ENCODE data around the gene EFL1.

EFL1 gene

GRCh38 chr15:82124331-82125263, 137.9 kb downstream of the EFL1 start:
- DNase-seq (ENCODE audit: low spot score): no peak

- DNase-seq (ENCODE audit: low spot score): peak; percentile 87
Observed at GRCh38 chr15:82122746-82123400, 139.7 kb downstream of the EFL1 start.

- no peak for DNase-seq (ENCODE audit: low spot score)
Observed at GRCh38 chr15:82118040-82118439, 144.5 kb downstream of the EFL1 start.

GRCh38 chr15:82117296-82117695, 145.2 kb downstream of the EFL1 start:
- no peak for DNase-seq (ENCODE audit: low spot score)

GRCh38 chr15:82114660-82115059, 147.9 kb downstream of the EFL1 start:
- no peak for DNase-seq (ENCODE audit: low spot score)

- peak; percentile 31 for DNase-seq (ENCODE audit: low spot score)
Observed at GRCh38 chr15:82113106-82113715, 149.3 kb downstream of the EFL1 start.

GRCh38 chr15:82111918-82112317, 150.6 kb downstream of the EFL1 start:
- no peak for DNase-seq (ENCODE audit: low spot score)

GRCh38 chr15:82110144-82110543, 152.4 kb downstream of the EFL1 start:
- DNase-seq (ENCODE audit: low spot score): no peak

- DNase-seq (ENCODE audit: low spot score): peak; percentile 76
Observed at GRCh38 chr15:82108489-82109078, 153.9 kb downstream of the EFL1 start.

- no peak for DNase-seq (ENCODE audit: low spot score)
Observed at GRCh38 chr15:82106679-82107078, 155.9 kb downstream of the EFL1 start.

GRCh38 chr15:82105451-82106215, 156.9 kb downstream of the EFL1 start:
- peak; percentile 81 for DNase-seq (ENCODE audit: low spot score)

GRCh38 chr15:82103468-82103867, 159.1 kb downstream of the EFL1 start:
- DNase-seq (ENCODE audit: low spot score): no peak

- DNase-seq (ENCODE audit: low spot score): no peak
Observed at GRCh38 chr15:82100111-82100929, 162.2 kb downstream of the EFL1 start.

- DNase-seq (ENCODE audit: low spot score): no peak
Observed at GRCh38 chr15:82098674-82099073, 163.9 kb downstream of the EFL1 start.

- no peak for DNase-seq (ENCODE audit: low spot score)
Observed at GRCh38 chr15:82095803-82096202, 166.7 kb downstream of the EFL1 start.

GRCh38 chr15:82093774-82094211, 168.7 kb downstream of the EFL1 start:
- DNase-seq (ENCODE audit: low spot score): peak; percentile 76

- no peak for DNase-seq (ENCODE audit: low spot score)
Observed at GRCh38 chr15:82093325-82093724, 169.2 kb downstream of the EFL1 start.

GRCh38 chr15:82091636-82092140, 170.8 kb downstream of the EFL1 start:
- no peak for DNase-seq (ENCODE audit: low spot score)

GRCh38 chr15:82086243-82086995, 176.1 kb downstream of the EFL1 start:
- DNase-seq (ENCODE audit: low spot score): no peak

Measured in hepatic stellate cell (primary cell).